Cardiac fibroblast (primary cell): Measurements from ENCODE around the gene EXOC1L.
"Not testable (repeated sequence)": the region's sequence is repeated elsewhere in the genome, so short reads cannot be mapped to it uniquely, and the experiment has no call there.

Source experiments
- DNase-seq, 2 donors: peaks; one replicate each; pipeline versions ENCODE4 v3.0.0 to v3.0.0-alpha.2; 2010; ENCODE audit warnings: low read depth in 2 of 2
- H3K4me3 ChIP-seq, 2 donors: replicated peaks in 1 of 2; 1 replicate in 1 of 2; 2 replicates in 1 of 2; pipeline ENCODE4 v1.5.1; 2011; ENCODE audit warnings: low read depth in 2 of 2, low read length in 2 of 2, mild to moderate bottlenecking in 2 of 2, moderate library complexity in 1 of 2
- TF ChIP-seq, protein P1 (sequence below): IDR thresholded peaks from one replicate; pipeline ENCODE4 v1.5.1; 2011; ENCODE audit warnings: low read depth, mild to moderate bottlenecking, low read length, inconsistent platforms

Gene EXOC1L

DNA sequence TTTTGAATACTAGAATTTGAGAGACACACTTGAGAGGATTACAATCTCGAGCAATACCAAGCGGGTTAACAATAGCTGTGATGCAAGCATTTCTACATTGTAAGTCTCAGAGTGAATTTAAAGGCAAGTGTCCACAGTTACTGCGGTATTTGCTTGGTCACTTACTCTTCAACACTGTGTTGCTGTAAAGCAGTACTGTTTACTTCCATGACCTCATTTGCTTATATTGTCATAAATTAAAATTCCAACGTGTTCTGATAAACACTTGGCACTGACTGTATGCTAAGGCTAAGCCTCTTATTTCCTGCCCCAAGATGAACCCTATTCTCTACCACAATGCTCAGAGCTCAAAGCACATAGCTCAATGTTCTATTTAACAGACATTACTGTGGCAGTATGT, 11.1 kb downstream of the EXOC1L start:
- TF ChIP-seq, protein P1, sequence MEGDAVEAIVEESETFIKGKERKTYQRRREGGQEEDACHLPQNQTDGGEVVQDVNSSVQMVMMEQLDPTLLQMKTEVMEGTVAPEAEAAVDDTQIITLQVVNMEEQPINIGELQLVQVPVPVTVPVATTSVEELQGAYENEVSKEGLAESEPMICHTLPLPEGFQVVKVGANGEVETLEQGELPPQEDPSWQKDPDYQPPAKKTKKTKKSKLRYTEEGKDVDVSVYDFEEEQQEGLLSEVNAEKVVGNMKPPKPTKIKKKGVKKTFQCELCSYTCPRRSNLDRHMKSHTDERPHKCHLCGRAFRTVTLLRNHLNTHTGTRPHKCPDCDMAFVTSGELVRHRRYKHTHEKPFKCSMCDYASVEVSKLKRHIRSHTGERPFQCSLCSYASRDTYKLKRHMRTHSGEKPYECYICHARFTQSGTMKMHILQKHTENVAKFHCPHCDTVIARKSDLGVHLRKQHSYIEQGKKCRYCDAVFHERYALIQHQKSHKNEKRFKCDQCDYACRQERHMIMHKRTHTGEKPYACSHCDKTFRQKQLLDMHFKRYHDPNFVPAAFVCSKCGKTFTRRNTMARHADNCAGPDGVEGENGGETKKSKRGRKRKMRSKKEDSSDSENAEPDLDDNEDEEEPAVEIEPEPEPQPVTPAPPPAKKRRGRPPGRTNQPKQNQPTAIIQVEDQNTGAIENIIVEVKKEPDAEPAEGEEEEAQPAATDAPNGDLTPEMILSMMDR: no peak
- no peak for DNase-seq
- H3K4me3 ChIP-seq: no peak overlapping the region

DNA sequence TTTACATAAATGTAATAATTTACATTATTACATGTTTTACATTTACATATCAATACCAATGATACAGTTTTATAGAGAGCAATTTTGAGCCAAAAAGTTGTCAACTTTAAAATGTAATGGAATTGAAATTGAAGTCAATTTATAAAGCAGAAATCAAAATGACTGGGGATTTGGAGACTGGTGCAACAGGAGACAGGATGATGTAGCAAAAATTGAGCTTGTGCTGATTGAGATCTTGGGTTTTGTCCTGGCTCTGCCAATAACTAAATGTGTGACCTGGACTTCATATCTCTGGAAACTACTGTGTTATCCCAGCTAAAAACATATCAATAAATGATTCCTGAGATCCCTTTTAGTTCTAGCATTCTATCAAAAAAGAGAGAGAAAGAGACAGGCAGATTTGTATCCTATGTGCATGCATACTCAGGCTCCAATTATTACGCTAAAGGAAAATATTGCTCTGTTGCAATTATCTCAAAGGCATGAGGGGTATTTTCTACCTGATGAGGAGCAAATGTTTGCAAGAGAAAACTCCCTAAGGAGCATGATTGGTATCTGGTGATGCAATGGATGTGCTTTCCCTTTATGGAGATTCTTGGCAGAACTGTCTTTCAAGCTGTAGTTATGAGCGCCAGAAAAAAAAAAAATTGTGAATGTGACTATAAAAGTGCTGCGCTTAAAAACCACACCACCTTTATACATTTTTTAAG, 14.7 kb downstream of the EXOC1L start:
- H3K4me3 ChIP-seq: no peak overlapping the region
- DNase-seq: peak in 1 of 2 donors; percentile 8
- TF ChIP-seq, protein P1: no peak

DNA sequence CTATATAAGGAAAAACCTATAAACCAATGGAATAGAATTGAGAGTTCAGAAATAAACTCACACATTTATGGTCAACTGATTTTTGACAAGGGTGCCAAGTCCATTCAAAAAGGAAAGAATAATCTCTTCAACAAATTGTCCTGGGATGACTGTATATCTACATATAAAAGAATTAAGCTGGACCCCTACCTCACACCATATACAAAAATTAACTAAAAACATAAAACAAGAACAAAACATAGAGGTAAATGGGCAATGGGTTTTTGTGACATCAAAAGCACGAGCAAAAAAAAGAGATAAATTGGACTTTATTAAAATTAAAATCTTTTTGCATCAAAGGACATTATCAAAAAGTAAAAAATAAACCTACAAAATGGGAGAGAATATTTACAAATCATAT, 18.3 kb downstream of the EXOC1L start:
- H3K4me3 ChIP-seq: no peak overlapping the region
- TF ChIP-seq, protein P1: no peak
- no peak for DNase-seq

DNA sequence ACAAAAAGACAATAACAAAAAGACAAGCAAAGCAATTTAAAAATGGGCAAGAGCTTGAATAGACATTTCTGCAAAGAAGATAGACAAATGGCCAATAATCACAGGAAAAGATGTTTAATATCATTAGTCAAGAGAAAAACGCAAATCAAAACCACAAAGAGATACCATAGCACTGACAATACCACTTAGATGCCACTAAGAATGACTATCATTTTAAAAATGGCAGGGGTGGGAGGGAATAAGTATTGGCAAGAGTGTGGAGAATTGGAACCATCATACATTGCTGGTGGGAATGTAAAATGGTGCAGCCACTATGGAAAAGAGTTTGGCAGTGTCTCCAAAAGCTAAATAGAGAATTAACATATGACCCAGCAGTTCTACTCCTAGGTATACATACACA, 18.8 kb downstream of the EXOC1L start:
- peak in 1 of 2 donors; percentile 6 for DNase-seq
- H3K4me3 ChIP-seq: no peak overlapping the region
- TF ChIP-seq, protein P1: no peak

DNA sequence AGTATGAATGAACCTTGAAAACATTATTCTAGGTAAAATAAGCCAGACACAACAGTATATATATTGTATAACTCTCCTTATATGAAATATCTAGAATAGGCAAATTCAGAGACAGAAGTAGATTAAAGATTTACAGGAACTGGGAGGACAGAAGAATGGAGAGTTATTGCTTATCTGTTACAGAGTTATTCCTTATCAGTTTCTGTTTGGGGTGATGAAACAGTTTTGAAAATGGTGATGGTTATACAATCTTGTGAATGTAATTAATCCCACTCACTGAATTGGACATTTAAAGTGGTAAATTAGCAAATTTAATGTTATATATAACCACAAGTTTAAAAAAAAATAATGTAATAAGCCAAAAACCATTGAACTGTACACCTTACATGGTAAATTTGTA, 19.4 kb downstream of the EXOC1L start:
- H3K4me3 ChIP-seq: no peak overlapping the region
- TF ChIP-seq, protein P1: no peak
- no peak for DNase-seq

DNA sequence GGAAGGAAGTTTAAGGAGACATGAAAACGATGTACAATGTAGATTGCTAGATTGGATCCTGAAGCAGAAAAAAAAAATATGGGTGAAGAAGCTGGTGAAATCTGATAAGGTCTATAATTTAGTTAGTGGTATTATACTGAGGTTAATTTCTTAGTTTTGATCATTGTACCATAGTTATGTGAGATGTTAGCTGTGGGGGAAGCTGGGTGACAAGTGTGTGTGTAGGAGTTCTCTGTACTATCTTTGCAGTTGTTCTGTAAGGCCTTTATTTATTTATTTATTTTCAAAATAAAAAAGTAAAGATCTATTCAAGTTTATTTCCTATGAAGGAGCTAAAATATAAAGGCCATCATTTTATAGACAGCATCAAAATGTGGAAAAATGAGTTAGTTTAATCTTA, 21.4 kb downstream of the EXOC1L start:
- TF ChIP-seq, protein P1: no peak
- no peak overlapping the region for H3K4me3 ChIP-seq

DNA sequence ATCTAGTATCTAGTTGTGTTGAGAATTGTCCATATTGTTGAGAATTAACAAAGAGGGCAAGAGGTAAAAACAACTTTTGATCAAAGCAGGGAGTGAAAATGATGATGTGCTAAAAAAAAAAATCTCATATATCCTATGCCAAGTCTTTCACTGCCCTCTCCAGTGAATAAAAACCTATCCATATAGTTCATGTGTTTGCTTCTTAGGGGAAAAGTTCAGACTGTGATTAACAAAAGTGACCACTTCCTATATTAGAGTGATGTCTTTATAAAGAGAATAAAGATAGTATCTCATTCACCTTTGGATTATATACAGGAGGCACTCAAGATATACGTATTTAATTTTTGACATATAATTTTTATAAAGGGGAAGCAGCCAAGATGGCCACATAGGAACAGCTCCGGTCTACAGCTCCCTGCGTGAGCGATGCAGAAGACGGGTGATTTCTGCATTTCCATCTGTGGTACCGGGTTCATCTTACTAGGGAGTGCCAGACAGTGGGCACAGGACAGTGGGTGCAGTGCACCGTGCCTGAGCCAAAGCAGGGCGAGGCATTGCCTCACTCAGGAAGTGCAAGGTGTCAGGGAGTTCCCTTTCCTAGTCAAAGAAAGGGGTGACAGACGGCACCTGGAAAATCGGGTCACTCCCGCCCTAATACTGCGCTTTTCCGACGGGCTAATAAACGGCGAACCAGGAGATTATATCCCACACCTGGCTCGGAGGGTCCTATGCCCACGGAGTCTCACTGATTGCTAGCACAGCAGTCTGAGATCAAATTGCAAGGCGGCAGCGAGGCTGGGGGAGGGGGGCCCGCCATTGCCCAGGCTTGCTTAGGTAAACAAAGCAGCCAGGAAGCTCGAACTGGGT, 22.0 kb downstream of the EXOC1L start:
- H3K4me3 ChIP-seq, DNase-seq: not testable (repeated sequence)

More for the DNA sequence above, 21.4 kb downstream of the EXOC1L start:
- DNase-seq: no peak

DNA sequence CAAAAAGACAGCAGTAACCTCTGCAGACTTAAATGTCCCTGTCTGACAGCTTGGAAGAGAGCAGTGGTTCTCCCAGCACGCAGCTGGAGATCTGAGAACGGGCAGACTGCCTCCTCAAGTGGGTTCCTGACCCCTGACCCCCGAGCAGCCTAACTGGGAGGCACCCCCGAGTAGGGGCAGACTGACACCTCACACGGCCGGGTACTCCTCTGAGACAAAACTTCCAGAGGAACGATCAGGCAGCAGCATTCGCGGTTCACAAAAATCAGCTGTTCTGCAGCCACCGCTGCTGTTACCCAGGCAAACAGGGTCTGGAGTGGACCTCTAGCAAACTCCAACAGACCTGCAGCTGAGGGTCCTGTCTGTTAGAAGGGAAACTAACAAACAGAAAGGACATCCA, 22.7 kb downstream of the EXOC1L start:
- H3K4me3 ChIP-seq: not testable (repeated sequence)

More for the DNA sequence above, 22.7 kb downstream of the EXOC1L start:
- not testable (repeated sequence) for DNase-seq
